Measurements from ENCODE around the gene LRRC32.
"Not testable (repeated sequence)": the region's sequence is repeated elsewhere in the genome, so short reads cannot be mapped to it uniquely, and the experiment has no call there.

Gene LRRC32

GRCh38 chr11:76610371-76610770, 60.2 kb downstream of the LRRC32 start:
- no peak for DNase-seq (ENCODE audit: low spot score)

- peak; percentile 30 for DNase-seq (ENCODE audit: low spot score)
These were observed 60.7 kb downstream of the LRRC32 start for GRCh38 chr11:76609736-76610370.

GRCh38 chr11:76608879-76609460, 61.6 kb downstream of the LRRC32 start:
- DNase-seq (ENCODE audit: low spot score): not testable (repeated sequence)

- DNase-seq (ENCODE audit: low spot score): not testable (repeated sequence)
These were observed 62.3 kb downstream of the LRRC32 start for GRCh38 chr11:76608228-76608627.
